Mesenchymal stem cell (in vitro differentiated cells and primary cell): ENCODE results near the gene RASAL3.

Source experiments
- DNase-seq: peaks from one replicate; pipeline ENCODE4 v3.0.0-alpha.2; 2013
- H2AFZ ChIP-seq: one replicate; pipeline ENCODE4 v1.6.1; 2013; ENCODE audit warnings: low read depth, mild to moderate bottlenecking, control low read depth, inconsistent platforms, low read length, moderate library complexity
- H2AK5ac ChIP-seq: 2 replicates; pipeline ENCODE4 v1.6.1; 2013; ENCODE audit warnings: low read length, moderate library complexity, mild to moderate bottlenecking, inconsistent platforms; ENCODE audit not compliant: severe bottlenecking
- H2BK120ac ChIP-seq: one replicate; pipeline ENCODE4 v1.6.1; 2013; ENCODE audit warnings: low read depth, mild to moderate bottlenecking, inconsistent platforms, low read length, moderate library complexity
- H2BK12ac ChIP-seq, 2 experiments: one replicate each; pipeline ENCODE4 v1.6.1; 2013; ENCODE audit warnings: inconsistent platforms in 2 of 2, low read length in 2 of 2, mild to moderate bottlenecking in 2 of 2, moderate library complexity in 2 of 2, control low read depth in 1 of 2
- H2BK15ac ChIP-seq: one replicate; pipeline ENCODE4 v1.6.1; 2013; ENCODE audit warnings: mild to moderate bottlenecking, low read depth, inconsistent platforms; ENCODE audit not compliant: poor library complexity, severe bottlenecking
- H2BK5ac ChIP-seq: 2 replicates; pipeline ENCODE4 v1.6.1; 2013; ENCODE audit warnings: low read depth, mild to moderate bottlenecking, low read length, control low read depth, inconsistent platforms; ENCODE audit not compliant: poor library complexity, severe bottlenecking
- H3K14ac ChIP-seq, 2 experiments: one replicate each; pipeline ENCODE4 v1.6.1; 2013; ENCODE audit warnings: inconsistent platforms in 2 of 2, low read length in 2 of 2, control low read depth in 1 of 2, mild to moderate bottlenecking in 1 of 2, moderate library complexity in 1 of 2
- H3K18ac ChIP-seq, 2 experiments: one replicate each; pipeline ENCODE4 v1.6.1; 2013; ENCODE audit warnings: inconsistent platforms in 2 of 2, low read length in 2 of 2, control low read depth in 1 of 2, low read depth in 1 of 2, mild to moderate bottlenecking in 1 of 2
- H3K23ac ChIP-seq, 2 experiments: one replicate each; pipeline ENCODE4 v1.6.1; 2013; ENCODE audit warnings: inconsistent platforms in 2 of 2, low read length in 2 of 2, mild to moderate bottlenecking in 2 of 2, moderate library complexity in 2 of 2, control low read depth in 1 of 2
- H3K27ac ChIP-seq: 2 replicates; pipeline ENCODE4 v1.5.1; 2013; ENCODE audit warnings: mild to moderate bottlenecking, moderate library complexity, low read length, control low read depth, inconsistent platforms; ENCODE audit not compliant: poor library complexity, severe bottlenecking
- H3K27me3 ChIP-seq, 2 experiments: 2 replicates each; pipeline versions ENCODE4 v1.6.1 to v1.7.0; 2013; ENCODE audit warnings: low read length in 2 of 2, mild to moderate bottlenecking in 2 of 2, moderate library complexity in 2 of 2, control low read depth in 1 of 2, inconsistent platforms in 1 of 2; ENCODE audit not compliant: control insufficient read depth in 1 of 2, insufficient read depth in 1 of 2
- H3K36me3 ChIP-seq, 2 experiments: 2 replicates each; pipeline versions ENCODE4 v1.6.1 to v1.7.0; 2013; ENCODE audit warnings: low read length in 2 of 2, control low read depth in 1 of 2, inconsistent platforms in 1 of 2, low read depth in 1 of 2, mild to moderate bottlenecking in 1 of 2; ENCODE audit not compliant: insufficient read depth in 2 of 2, control insufficient read depth in 1 of 2
- H3K4ac ChIP-seq, 2 experiments: one replicate each; pipeline ENCODE4 v1.6.1; 2013; ENCODE audit warnings: inconsistent platforms in 2 of 2, low read length in 2 of 2, mild to moderate bottlenecking in 2 of 2, moderate library complexity in 2 of 2, control low read depth in 1 of 2, low read depth in 1 of 2
- H3K4me1 ChIP-seq: 2 replicates; pipeline ENCODE4 v1.6.1; 2013; ENCODE audit warnings: low read depth, low read length, control low read depth; ENCODE audit not compliant: control insufficient read depth, insufficient read depth
- H3K4me2 ChIP-seq: 2 replicates; pipeline ENCODE4 v1.6.1; 2013; ENCODE audit warnings: low read length, mild to moderate bottlenecking, inconsistent platforms; ENCODE audit not compliant: poor library complexity, severe bottlenecking
- H3K4me3 ChIP-seq, 2 experiments: 2 replicates each; pipeline versions ENCODE4 v1.5.1 to v1.7.0; 2013; ENCODE audit warnings: low read length in 2 of 2, mild to moderate bottlenecking in 2 of 2, control low read depth in 1 of 2, low read depth in 1 of 2; ENCODE audit not compliant: insufficient read depth in 1 of 2
- H3K79me1 ChIP-seq: replicated peaks from 2 replicates; pipeline ENCODE4 v1.6.1; 2013; ENCODE audit warnings: mild to moderate bottlenecking, control low read depth, low read length, inconsistent platforms; ENCODE audit not compliant: poor library complexity, severe bottlenecking
- H3K9ac ChIP-seq: 2 replicates; pipeline ENCODE4 v1.7.0; 2013; ENCODE audit warnings: mild to moderate bottlenecking, low read length, moderate library complexity
- H3K9me3 ChIP-seq: 2 replicates; pipeline ENCODE4 v1.7.0; 2013; ENCODE audit warnings: mild to moderate bottlenecking, low read length; ENCODE audit not compliant: control insufficient read depth
- H4K8ac ChIP-seq: one replicate; pipeline ENCODE4 v1.6.1; 2013; ENCODE audit warnings: inconsistent platforms, mild to moderate bottlenecking, low read length, moderate library complexity
- H4K91ac ChIP-seq: one replicate; pipeline ENCODE4 v1.6.1; 2013; ENCODE audit warnings: mild to moderate bottlenecking, low read length, inconsistent platforms
- WGBS: methylation state at CpG from one replicate; pipeline ENCODE4 v1.1.7; 2013; ENCODE audit warnings: mixed read lengths; 5-methylcytosine and 5-hydroxymethylcytosine counted together

Gene RASAL3

GRCh38 chr19:15443838-15444237 is 20.5 kb downstream of the RASAL3 start:
- DNase-seq: no peak
- Histone ChIP-seq H3K4ac (no peak overlapping the region), H2BK120ac (no peak overlapping the region), H3K27me3 (no peaks in the 10 kb centered on the region), H3K4me2 (no peak overlapping the region), H3K23ac (no peak overlapping the region), H2BK5ac (no peak overlapping the region), H4K8ac (no peak overlapping the region), H3K14ac (no peak overlapping the region), H3K27ac (no peak overlapping the region), H3K18ac (no peak overlapping the region), H3K36me3 (peaks cover 4 to 59% of the 10 kb centered on the region in 2 experiments), H3K79me1 (no peaks in the 10 kb centered on the region), H2BK12ac (no peak overlapping the region), H3K4me1 (peaks cover under 1% of the 10 kb centered on the region), H2AK5ac (no peak overlapping the region), H3K9me3 (no peaks in the 10 kb centered on the region), H3K4me3 (no peak overlapping the region), H3K9ac (no peak overlapping the region), H2BK15ac (no peak overlapping the region), H2AFZ (no peak overlapping the region), H4K91ac (no peak overlapping the region)
- WGBS: 90% methylated on average over 9 of the region's 10 CpGs

GRCh38 chr19:15443325-15443724 is 21.0 kb downstream of the RASAL3 start:
- Histone ChIP-seq H3K9me3 (no peaks in the 10 kb centered on the region), H3K9ac (no peak overlapping the region), H3K27me3 (no peaks in the 10 kb centered on the region), H3K4me1 (no peaks in the 10 kb centered on the region), H3K4me3 (no peak overlapping the region), H3K14ac (no peak overlapping the region), H3K23ac (no peak overlapping the region), H2BK5ac (no peak overlapping the region), H3K36me3 (peaks cover 4 to 64% of the 10 kb centered on the region in 2 experiments), H4K8ac (no peak overlapping the region), H3K18ac (no peak overlapping the region), H2AK5ac (no peak overlapping the region), H3K4ac (no peak overlapping the region), H3K79me1 (no peaks in the 10 kb centered on the region), H3K27ac (no peak overlapping the region), H2AFZ (no peak overlapping the region), H2BK15ac (no peak overlapping the region), H3K4me2 (no peak overlapping the region), H4K91ac (no peak overlapping the region), H2BK12ac (no peak overlapping the region), H2BK120ac (no peak overlapping the region)
- WGBS: 88% methylated on average over 3 of the region's 3 CpGs
- DNase-seq: no peak

- no peak overlapping the region for H3K4me3 ChIP-seq
- H3K9ac ChIP-seq: no peak overlapping the region
- no peak overlapping the region for H3K14ac ChIP-seq
- H3K4me1 ChIP-seq: peaks cover 2% of the 10 kb centered on the region
- 85% methylated on average over 13 of the region's 13 CpGs for WGBS
- H2BK15ac ChIP-seq: no peak overlapping the region
- no peak overlapping the region for H3K4me2 ChIP-seq
- H3K9me3 ChIP-seq: no peaks in the 10 kb centered on the region
- H3K18ac ChIP-seq: no peak overlapping the region
- DNase-seq: no peak
- H3K27ac ChIP-seq: no peak overlapping the region
- no peak overlapping the region for H3K23ac ChIP-seq
- no peaks in the 10 kb centered on the region for H3K27me3 ChIP-seq
- H2BK12ac ChIP-seq: no peak overlapping the region
- no peak overlapping the region for H2BK5ac ChIP-seq
- H2BK120ac ChIP-seq: no peak overlapping the region
- H2AFZ ChIP-seq: no peak overlapping the region
- H4K91ac ChIP-seq: no peak overlapping the region
- H4K8ac ChIP-seq: no peak overlapping the region
- H3K36me3 ChIP-seq: peaks cover under 1 to 56% of the 10 kb centered on the region in 2 experiments
- H3K79me1 ChIP-seq: no peaks in the 10 kb centered on the region
- H3K4ac ChIP-seq: no peak overlapping the region
- no peak overlapping the region for H2AK5ac ChIP-seq
Observed at GRCh38 chr19:15442142-15442920, 22.0 kb downstream of the RASAL3 start.

GRCh38 chr19:15441317-15441716 is 23.0 kb downstream of the RASAL3 start:
- H3K36me3 ChIP-seq: peaks cover 0 to 51% of the 10 kb centered on the region in 2 experiments
- H2AFZ ChIP-seq: no peak overlapping the region
- DNase-seq: no peak
- H2BK12ac ChIP-seq: no peak overlapping the region
- H3K23ac ChIP-seq: no peak overlapping the region
- no peak overlapping the region for H3K4me3 ChIP-seq
- no peak overlapping the region for H2BK15ac ChIP-seq
- no peak overlapping the region for H3K4me2 ChIP-seq
- H2BK120ac ChIP-seq: no peak overlapping the region
- no peak overlapping the region for H3K18ac ChIP-seq
- no peak overlapping the region for H3K27ac ChIP-seq
- peaks cover 2% of the 10 kb centered on the region for H3K4me1 ChIP-seq
- H2AK5ac ChIP-seq: no peak overlapping the region
- WGBS: 69% methylated on average over 3 of the region's 3 CpGs
- no peaks in the 10 kb centered on the region for H3K9me3 ChIP-seq
- H3K14ac ChIP-seq: no peak overlapping the region
- no peaks in the 10 kb centered on the region for H3K27me3 ChIP-seq
- H3K79me1 ChIP-seq: no peaks in the 10 kb centered on the region
- H3K4ac ChIP-seq: no peak overlapping the region
- no peak overlapping the region for H4K8ac ChIP-seq
- H4K91ac ChIP-seq: no peak overlapping the region
- no peak overlapping the region for H3K9ac ChIP-seq
- no peak overlapping the region for H2BK5ac ChIP-seq
